Body of pancreas (tissue), 4 donors: ENCODE results near the gene SLC12A9.

ENCODE experiments used
- CTCF ChIP-seq, 7 experiments: fragments of 450-650 bp in 4 of 7; fragments of 200-600 bp in 3 of 7; sonication (generic) in 3 of 7; IDR thresholded peaks; one replicate each; pipeline ENCODE4 v1.5.1; 2016 to 2019; ENCODE audit warnings: antibody characterized with exemption in 7 of 7
- POLR2A ChIP-seq, 3 donors: fragments of 450-650 bp; IDR thresholded peaks; one replicate each; pipeline ENCODE4 v1.6.1; 2016; ENCODE audit warnings: antibody characterized with exemption in 3 of 3, mild to moderate bottlenecking in 2 of 3

- TF ChIP-seq POLR2A (IDR thresholded peaks at IDR 0.05) (no peak), CTCF (IDR thresholded peaks at IDR 0.05) (no peak)
Measured at GRCh38 chr7:100822236-100823139, 30.0 kb upstream of the SLC12A9 start.
